ENCODE results near the gene OVCH1.
"Not testable (repeated sequence)": the region's sequence is repeated elsewhere in the genome, so short reads cannot be mapped to it uniquely, and the experiment has no call there.

The OVCH1 gene

GRCh38 chr12:29492891-29493290, 4.6 kb downstream of the OVCH1 start:
- H3K9ac ChIP-seq (ENCODE audit: low read depth, low read length), result no peak overlapping the region

GRCh38 chr12:29486972-29487371, 10.5 kb downstream of the OVCH1 start:
- H3K27ac ChIP-seq (ENCODE audit: low read length), result no peak overlapping the region
- no peak overlapping the region for H3K4me3 ChIP-seq (ENCODE audit: low read length)
- no peak overlapping the region for H3K9ac ChIP-seq (ENCODE audit: low read depth, low read length)
- no peaks in the 10 kb centered on the region for H3K36me3 ChIP-seq (ENCODE audit: insufficient read depth, low read depth, low read length)
- no peaks in the 10 kb centered on the region for H3K4me1 ChIP-seq (ENCODE audit: insufficient read depth, low read length)
- H3K27me3 ChIP-seq (ENCODE audit: insufficient read depth, low read length), result no peaks in the 10 kb centered on the region
- no peaks in the 10 kb centered on the region for H3K9me3 ChIP-seq (ENCODE audit: insufficient read depth, low read depth, low read length)

More at GRCh38 chr12:29492891-29493290, 4.6 kb downstream of the OVCH1 start:
- H3K27ac ChIP-seq (ENCODE audit: low read length), result no peak overlapping the region
- no peaks in the 10 kb centered on the region for H3K27me3 ChIP-seq (ENCODE audit: insufficient read depth, low read length)
- no peak overlapping the region for H3K4me3 ChIP-seq (ENCODE audit: low read length)
- H3K9me3 ChIP-seq (ENCODE audit: insufficient read depth, low read depth, low read length), result no peaks in the 10 kb centered on the region
- no peaks in the 10 kb centered on the region for H3K36me3 ChIP-seq (ENCODE audit: insufficient read depth, low read depth, low read length)
- no peaks in the 10 kb centered on the region for H3K4me1 ChIP-seq (ENCODE audit: insufficient read depth, low read length)

- H3K9ac ChIP-seq (ENCODE audit: low read depth, low read length), result no peak overlapping the region
- H3K9me3 ChIP-seq (ENCODE audit: insufficient read depth, low read depth, low read length), result no peaks in the 10 kb centered on the region
- H3K4me3 ChIP-seq (ENCODE audit: low read length), result no peak overlapping the region
- no peaks in the 10 kb centered on the region for H3K4me1 ChIP-seq (ENCODE audit: insufficient read depth, low read length)
- no peaks in the 10 kb centered on the region for H3K36me3 ChIP-seq (ENCODE audit: insufficient read depth, low read depth, low read length)
- no peak overlapping the region for H3K27ac ChIP-seq (ENCODE audit: low read length)
- no peaks in the 10 kb centered on the region for H3K27me3 ChIP-seq (ENCODE audit: insufficient read depth, low read length)
These were observed 34.3 kb downstream of the OVCH1 start for GRCh38 chr12:29463198-29463597.

DNA sequence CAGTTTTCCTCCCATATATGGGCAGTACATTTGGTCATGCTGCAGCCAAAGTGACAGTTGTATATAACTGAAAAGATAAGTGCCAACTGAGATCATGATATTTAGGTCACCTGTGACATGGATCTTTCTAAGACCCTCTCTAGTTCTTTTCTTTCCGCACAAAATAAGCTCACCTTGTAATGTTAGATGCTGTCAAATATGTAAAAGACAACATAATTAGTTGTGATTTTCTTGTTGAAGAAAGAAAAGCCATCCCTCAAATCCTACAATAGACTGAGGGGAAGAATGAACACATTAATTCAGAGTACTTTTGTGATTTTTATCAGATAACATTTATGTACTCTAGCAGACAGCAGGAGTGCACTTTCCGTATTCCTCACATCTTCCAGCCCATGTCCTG, 37.4 kb downstream of the OVCH1 start:
- H3K9ac ChIP-seq (ENCODE audit: low read depth, low read length), result no peak overlapping the region
- no peaks in the 10 kb centered on the region for H3K4me1 ChIP-seq (ENCODE audit: insufficient read depth, low read length)
- no peaks in the 10 kb centered on the region for H3K27me3 ChIP-seq (ENCODE audit: insufficient read depth, low read length)
- H3K36me3 ChIP-seq (ENCODE audit: insufficient read depth, low read depth, low read length), result no peaks in the 10 kb centered on the region
- no peak overlapping the region for H3K27ac ChIP-seq (ENCODE audit: low read length)
- no peak overlapping the region for H3K4me3 ChIP-seq (ENCODE audit: low read length)
- H3K9me3 ChIP-seq (ENCODE audit: insufficient read depth, low read depth, low read length), result no peaks in the 10 kb centered on the region

GRCh38 chr12:29455087-29455486, 42.4 kb downstream of the OVCH1 start:
- Histone ChIP-seq H3K36me3 (ENCODE audit: insufficient read depth, low read depth, low read length) (no peaks in the 10 kb centered on the region), H3K27ac (ENCODE audit: low read length) (no peak overlapping the region), H3K9ac (ENCODE audit: low read depth, low read length) (no peak overlapping the region), H3K4me3 (ENCODE audit: low read length) (no peak overlapping the region), H3K27me3 (ENCODE audit: insufficient read depth, low read length) (no peaks in the 10 kb centered on the region), H3K9me3 (ENCODE audit: insufficient read depth, low read depth, low read length) (no peaks in the 10 kb centered on the region), H3K4me1 (ENCODE audit: insufficient read depth, low read length) (no peaks in the 10 kb centered on the region)

GRCh38 chr12:29451888-29452287, 45.6 kb downstream of the OVCH1 start:
- H3K4me3 ChIP-seq (ENCODE audit: low read length), result no peak overlapping the region
- H3K36me3 ChIP-seq (ENCODE audit: insufficient read depth, low read depth, low read length), result no peaks in the 10 kb centered on the region

GRCh38 chr12:29448157-29448556, 49.3 kb downstream of the OVCH1 start:
- Histone ChIP-seq H3K27ac (ENCODE audit: low read length) (no peak overlapping the region), H3K36me3 (ENCODE audit: insufficient read depth, low read depth, low read length) (no peaks in the 10 kb centered on the region), H3K27me3 (ENCODE audit: insufficient read depth, low read length) (no peaks in the 10 kb centered on the region), H3K9me3 (ENCODE audit: insufficient read depth, low read depth, low read length) (no peaks in the 10 kb centered on the region), H3K4me1 (ENCODE audit: insufficient read depth, low read length) (no peaks in the 10 kb centered on the region), H3K9ac (ENCODE audit: low read depth, low read length) (no peak overlapping the region), H3K4me3 (ENCODE audit: low read length) (no peak overlapping the region)

More at GRCh38 chr12:29451888-29452287, 45.6 kb downstream of the OVCH1 start:
- no peaks in the 10 kb centered on the region for H3K9me3 ChIP-seq (ENCODE audit: insufficient read depth, low read depth, low read length)
- no peak overlapping the region for H3K27ac ChIP-seq (ENCODE audit: low read length)
- H3K4me1 ChIP-seq (ENCODE audit: insufficient read depth, low read length), result no peaks in the 10 kb centered on the region
- no peaks in the 10 kb centered on the region for H3K27me3 ChIP-seq (ENCODE audit: insufficient read depth, low read length)
- H3K9ac ChIP-seq (ENCODE audit: low read depth, low read length), result no peak overlapping the region

DNA sequence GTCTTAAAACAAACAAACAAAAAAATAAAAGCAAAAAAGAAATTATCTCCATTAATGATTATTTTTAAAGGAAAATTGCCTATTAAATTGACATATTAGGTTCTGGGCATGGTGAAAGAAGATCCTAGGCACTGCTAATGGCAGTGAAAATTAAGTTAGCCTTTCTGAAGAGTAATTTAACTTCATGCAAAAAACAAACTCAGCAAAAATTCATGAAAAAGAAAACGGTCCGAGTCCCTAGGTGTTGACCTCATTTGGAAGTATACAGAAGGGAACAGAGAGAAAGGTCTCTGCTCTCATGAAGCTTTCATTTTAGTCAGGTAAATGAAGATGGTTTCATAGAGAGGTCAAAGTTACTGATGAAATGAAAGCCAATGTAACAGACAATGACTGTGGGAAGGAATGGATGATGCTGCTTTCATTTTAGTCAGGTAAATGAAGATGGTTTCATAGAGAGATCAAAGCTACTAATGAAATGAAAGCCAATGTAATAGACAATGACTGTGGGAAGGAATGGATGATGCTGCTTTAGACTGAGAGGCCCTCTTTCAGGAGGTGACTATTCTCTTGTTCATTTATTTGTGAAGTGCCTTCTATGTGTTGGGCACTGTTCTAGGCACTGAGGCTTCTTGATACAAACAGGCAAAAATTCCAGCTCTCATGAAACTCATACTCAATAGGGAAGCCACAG, 50.1 kb downstream of the OVCH1 start:
- Histone ChIP-seq H3K36me3 (ENCODE audit: insufficient read depth, low read depth, low read length) (no peaks in the 10 kb centered on the region), H3K27me3 (ENCODE audit: insufficient read depth, low read length) (no peaks in the 10 kb centered on the region), H3K9me3 (ENCODE audit: insufficient read depth, low read depth, low read length) (no peaks in the 10 kb centered on the region), H3K9ac (ENCODE audit: low read depth, low read length) (no peak overlapping the region), H3K4me3 (ENCODE audit: low read length) (no peak overlapping the region), H3K27ac (ENCODE audit: low read length) (no peak overlapping the region), H3K4me1 (ENCODE audit: insufficient read depth, low read length) (no peaks in the 10 kb centered on the region)

DNA sequence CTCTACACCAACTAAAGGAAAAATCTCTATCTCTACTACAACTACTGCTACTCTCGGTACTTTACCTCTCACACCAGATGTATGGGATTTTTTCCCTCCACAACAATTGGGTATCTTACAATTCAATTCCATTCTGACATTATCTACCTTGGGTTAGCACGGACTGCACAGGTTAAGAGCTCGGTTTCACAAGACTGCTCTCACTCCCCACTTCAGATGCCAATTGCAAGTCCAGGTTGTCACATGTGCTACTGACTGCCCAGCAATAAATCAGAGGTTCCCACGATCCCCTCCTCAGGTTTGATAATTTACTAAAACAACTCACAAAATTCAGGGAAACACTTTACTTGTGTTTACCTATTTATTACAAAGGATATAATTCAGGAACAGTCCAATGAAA, 58.0 kb downstream of the OVCH1 start:
- Histone ChIP-seq H3K4me1 (ENCODE audit: insufficient read depth, low read length) (no peaks in the 10 kb centered on the region), H3K27me3 (ENCODE audit: insufficient read depth, low read length) (no peaks in the 10 kb centered on the region), H3K4me3 (ENCODE audit: low read length) (no peak overlapping the region), H3K36me3 (ENCODE audit: insufficient read depth, low read depth, low read length) (no peaks in the 10 kb centered on the region), H3K27ac (ENCODE audit: low read length) (no peak overlapping the region), H3K9me3 (ENCODE audit: insufficient read depth, low read depth, low read length) (no peaks in the 10 kb centered on the region), H3K9ac (ENCODE audit: low read depth, low read length) (no peak overlapping the region)

GRCh38 chr12:29438752-29439408, 58.6 kb downstream of the OVCH1 start:
- H3K9me3 ChIP-seq (ENCODE audit: insufficient read depth, low read depth, low read length), result no peaks in the 10 kb centered on the region
- H3K9ac ChIP-seq (ENCODE audit: low read depth, low read length), result no peak overlapping the region
- no peaks in the 10 kb centered on the region for H3K27me3 ChIP-seq (ENCODE audit: insufficient read depth, low read length)
- no peak overlapping the region for H3K27ac ChIP-seq (ENCODE audit: low read length)
- H3K4me3 ChIP-seq (ENCODE audit: low read length), result no peak overlapping the region
- H3K36me3 ChIP-seq (ENCODE audit: insufficient read depth, low read depth, low read length), result no peaks in the 10 kb centered on the region
- no peaks in the 10 kb centered on the region for H3K4me1 ChIP-seq (ENCODE audit: insufficient read depth, low read length)

GRCh38 chr12:29437575-29437974, 59.9 kb downstream of the OVCH1 start:
- Histone ChIP-seq H3K36me3 (ENCODE audit: insufficient read depth, low read depth, low read length) (no peaks in the 10 kb centered on the region), H3K4me1 (ENCODE audit: insufficient read depth, low read length) (no peaks in the 10 kb centered on the region), H3K4me3 (ENCODE audit: low read length) (no peak overlapping the region), H3K9me3 (ENCODE audit: insufficient read depth, low read depth, low read length) (no peaks in the 10 kb centered on the region), H3K27ac (ENCODE audit: low read length) (no peak overlapping the region), H3K9ac (ENCODE audit: low read depth, low read length) (no peak overlapping the region), H3K27me3 (ENCODE audit: insufficient read depth, low read length) (no peaks in the 10 kb centered on the region)

DNA sequence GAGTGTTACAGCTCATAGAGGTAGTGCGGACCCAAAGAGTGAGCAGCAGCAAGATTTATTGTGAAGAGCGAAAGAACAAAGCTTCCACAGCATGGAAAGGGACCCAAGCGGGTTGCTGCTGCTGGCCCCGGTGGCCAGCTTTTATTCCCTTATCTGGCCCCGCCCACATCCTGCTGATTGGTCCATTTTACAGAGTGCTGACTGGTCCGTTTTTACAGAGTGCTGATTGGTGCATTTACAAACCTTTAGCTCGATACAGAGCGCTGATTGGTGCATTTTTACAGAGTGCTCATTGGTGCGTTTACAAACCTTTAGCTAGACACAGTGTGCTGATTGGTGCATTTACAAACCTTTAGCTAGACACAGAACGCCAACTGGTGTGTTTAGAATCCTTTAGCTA, 60.7 kb downstream of the OVCH1 start:
- H3K9me3 ChIP-seq (ENCODE audit: insufficient read depth, low read depth, low read length); H3K4me1 ChIP-seq (ENCODE audit: insufficient read depth, low read length); H3K4me3 ChIP-seq (ENCODE audit: low read length); H3K27ac ChIP-seq (ENCODE audit: low read length); H3K9ac ChIP-seq (ENCODE audit: low read depth, low read length); H3K27me3 ChIP-seq (ENCODE audit: insufficient read depth, low read length); H3K36me3 ChIP-seq (ENCODE audit: insufficient read depth, low read depth, low read length): not testable (repeated sequence)

Data from iPS-20b (cell line).